ENCODE data around the gene NDUFC1.

DNA sequence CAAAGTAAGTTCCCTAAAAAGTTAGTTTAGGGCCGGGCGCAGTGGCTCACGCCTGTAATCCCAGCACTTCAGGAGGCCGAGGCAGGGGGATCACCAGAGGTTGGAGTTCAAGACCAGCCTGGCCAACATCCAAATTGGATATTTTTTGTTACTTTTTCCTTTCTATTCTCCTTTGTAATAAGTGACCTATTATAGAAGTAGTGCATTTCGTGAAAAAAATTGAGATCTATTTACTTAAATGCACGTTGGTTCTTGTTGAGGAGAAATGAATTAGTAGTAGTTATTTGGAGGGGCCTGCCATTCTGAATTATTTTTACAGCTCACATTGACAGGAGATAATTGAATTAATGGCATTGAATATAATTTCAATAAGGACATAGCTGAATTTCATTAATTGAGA is 22.3 kb upstream of the NDUFC1 start:
- TF ChIP-seq POLR2A (IDR thresholded peaks at IDR 0.05; ENCODE audit: low read depth, low read length) (no peak), POLR2AphosphoS5 (IDR thresholded peaks at IDR 0.05; ENCODE audit: insufficient read depth, low read depth, low read length) (no peak), EZH2 (IDR thresholded peaks at IDR 0.05; ENCODE audit: borderline replicate concordance, low read depth, low read length, severe bottlenecking) (no peak), MYC (IDR thresholded peaks at IDR 0.05; ENCODE audit: low read depth, low read length) (no peak)
- TF ChIP-seq, protein P1, sequence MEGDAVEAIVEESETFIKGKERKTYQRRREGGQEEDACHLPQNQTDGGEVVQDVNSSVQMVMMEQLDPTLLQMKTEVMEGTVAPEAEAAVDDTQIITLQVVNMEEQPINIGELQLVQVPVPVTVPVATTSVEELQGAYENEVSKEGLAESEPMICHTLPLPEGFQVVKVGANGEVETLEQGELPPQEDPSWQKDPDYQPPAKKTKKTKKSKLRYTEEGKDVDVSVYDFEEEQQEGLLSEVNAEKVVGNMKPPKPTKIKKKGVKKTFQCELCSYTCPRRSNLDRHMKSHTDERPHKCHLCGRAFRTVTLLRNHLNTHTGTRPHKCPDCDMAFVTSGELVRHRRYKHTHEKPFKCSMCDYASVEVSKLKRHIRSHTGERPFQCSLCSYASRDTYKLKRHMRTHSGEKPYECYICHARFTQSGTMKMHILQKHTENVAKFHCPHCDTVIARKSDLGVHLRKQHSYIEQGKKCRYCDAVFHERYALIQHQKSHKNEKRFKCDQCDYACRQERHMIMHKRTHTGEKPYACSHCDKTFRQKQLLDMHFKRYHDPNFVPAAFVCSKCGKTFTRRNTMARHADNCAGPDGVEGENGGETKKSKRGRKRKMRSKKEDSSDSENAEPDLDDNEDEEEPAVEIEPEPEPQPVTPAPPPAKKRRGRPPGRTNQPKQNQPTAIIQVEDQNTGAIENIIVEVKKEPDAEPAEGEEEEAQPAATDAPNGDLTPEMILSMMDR (IDR thresholded peaks at IDR 0.05; ENCODE audit: extremely low read depth in 1 of 2, insufficient read depth in 1 of 2, low read depth in 1 of 2, low read length in 2 of 2), result no peak
- TF ChIP-seq, protein P2, sequence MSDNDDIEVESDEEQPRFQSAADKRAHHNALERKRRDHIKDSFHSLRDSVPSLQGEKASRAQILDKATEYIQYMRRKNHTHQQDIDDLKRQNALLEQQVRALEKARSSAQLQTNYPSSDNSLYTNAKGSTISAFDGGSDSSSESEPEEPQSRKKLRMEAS (IDR thresholded peaks at IDR 0.05; ENCODE audit: insufficient read depth, insufficient read length), result no peak
